GM23338 (cell line): Measurements from ENCODE around the gene U2AF1L4. TPM values are rescaled to one million over a fixed set of nuclear protein-coding genes. Genes with fewer than 3 reads are reported as not detected.

Experiments used
- ATAC-seq: fragments of 200-7000 bp; cut with Tn5 transposase; 3 replicates; pipeline ENCODE4 v1.9.1; 2020
- DNase-seq: peaks from one replicate; pipeline ENCODE4 v3.0.0-alpha.2; 2015; ENCODE audit warnings: low spot score
- H2AFZ ChIP-seq: fragments of 200-600 bp; sonication (generic); 2 replicates; pipeline ENCODE4 v1.8.0; 2016; ENCODE audit warnings: antibody characterized with exemption, mild to moderate bottlenecking, moderate library complexity
- H3F3A ChIP-seq: fragments of 200-600 bp; sonication (generic); replicated peaks from 2 replicates; pipeline ENCODE4 v1.8.0; 2017; ENCODE audit warnings: antibody characterized with exemption, mixed run types, low read depth
- H3K27ac ChIP-seq: fragments of 200-600 bp; sonication (generic); 2 replicates; pipeline ENCODE4 v1.6.1; 2016; ENCODE audit warnings: low read depth
- H3K27me3 ChIP-seq: fragments of 200-600 bp; sonication (generic); 2 replicates; pipeline ENCODE4 v1.8.0; 2016; ENCODE audit warnings: mild to moderate bottlenecking, mixed run types, moderate library complexity; ENCODE audit not compliant: insufficient read depth
- H3K36me3 ChIP-seq: fragments of 200-600 bp; sonication (generic); 2 replicates; pipeline ENCODE4 v1.8.0; 2016; ENCODE audit warnings: mild to moderate bottlenecking; ENCODE audit not compliant: insufficient read depth
- H3K4me1 ChIP-seq: fragments of 200-600 bp; sonication (generic); 2 replicates; pipeline ENCODE4 v1.8.0; 2016; ENCODE audit warnings: mild to moderate bottlenecking, moderate library complexity; ENCODE audit not compliant: insufficient read depth
- H3K4me2 ChIP-seq: fragments of 200-600 bp; sonication (generic); 2 replicates; pipeline ENCODE4 v1.7.1; 2017; ENCODE audit warnings: mixed run types
- H3K4me3 ChIP-seq: fragments of 200-600 bp; sonication (generic); 2 replicates; pipeline ENCODE4 v1.6.1; 2016; ENCODE audit warnings: mixed run types
- H3K79me2 ChIP-seq: fragments of 200-600 bp; sonication (generic); replicated peaks from 2 replicates; pipeline ENCODE4 v1.8.0; 2017; ENCODE audit warnings: mild to moderate bottlenecking; ENCODE audit not compliant: insufficient read depth
- H3K9me2 ChIP-seq: fragments of 200-600 bp; sonication (generic); 2 replicates; pipeline ENCODE4 v1.8.0; 2017; ENCODE audit not compliant: insufficient read depth
- H4K20me1 ChIP-seq: fragments of 200-600 bp; sonication (generic); replicated peaks from 2 replicates; pipeline ENCODE4 v1.8.0; 2017; ENCODE audit warnings: mild to moderate bottlenecking; ENCODE audit not compliant: insufficient read depth
- H3K27ac Mint-ChIP-seq: 2 replicates; pipeline ENCODE4 v1.8.0; 2020; ENCODE audit warnings: inconsistent platforms, mild to moderate bottlenecking, moderate library complexity, mixed read lengths
- H3K27me3 Mint-ChIP-seq: 3 replicates; pipeline ENCODE4 v1.8.0; 2022; ENCODE audit warnings: low read depth, mild to moderate bottlenecking, moderate library complexity, mixed read lengths, inconsistent platforms; ENCODE audit not compliant: insufficient read depth, poor library complexity
- H3K36me3 Mint-ChIP-seq: 3 replicates; pipeline ENCODE4 v1.8.0; 2021; ENCODE audit warnings: low read depth, mild to moderate bottlenecking, inconsistent platforms, moderate library complexity, mixed read lengths
- H3K4me1 Mint-ChIP-seq: 3 replicates; pipeline ENCODE4 v1.8.0; 2020; ENCODE audit warnings: mild to moderate bottlenecking, inconsistent platforms, mixed read lengths
- H3K4me3 Mint-ChIP-seq: 3 replicates; pipeline ENCODE4 v1.8.0; 2021; ENCODE audit warnings: moderate library complexity, mild to moderate bottlenecking, inconsistent platforms, mixed read lengths
- H3K9me3 Mint-ChIP-seq: 3 replicates; pipeline ENCODE4 v1.8.0; 2020; ENCODE audit warnings: moderate library complexity, mild to moderate bottlenecking, inconsistent platforms, mixed read lengths
- CREB1 ChIP-seq: fragments of 250-450 bp; sonication (Bioruptor Pico); IDR thresholded peaks from 2 replicates; pipeline ENCODE4 v1.5.0; 2020; ENCODE audit warnings: low read depth, mild to moderate bottlenecking, moderate library complexity
- CTCF ChIP-seq, 2 experiments: fragments of 200-600 bp in 1 of 2; sonication (generic) in 1 of 2; conservative IDR thresholded peaks; 2 replicates each; pipeline versions ENCODE4 v1.5.1 to v1.6.1; 2016 to 2017; ENCODE audit warnings: antibody characterized with exemption in 2 of 2, low read depth in 2 of 2, mild to moderate bottlenecking in 2 of 2, moderate library complexity in 1 of 2
- ETS1 ChIP-seq: IDR thresholded peaks from 2 replicates; pipeline ENCODE4 v1.6.1; 2016; ENCODE audit warnings: antibody characterized with exemption
- EZH2 ChIP-seq: fragments of 200-600 bp; sonication (generic); IDR thresholded peaks from one replicate; pipeline ENCODE4 v1.8.0; 2017; ENCODE audit warnings: antibody characterized with exemption, mild to moderate bottlenecking, low read depth; ENCODE audit not compliant: unreplicated experiment
- EZH2phosphoT487 ChIP-seq: fragments of 200-600 bp; sonication (generic); IDR thresholded peaks from one replicate; pipeline ENCODE4 v1.8.1; 2018; ENCODE audit warnings: antibody characterized with exemption; ENCODE audit not compliant: unreplicated experiment
- JUNB ChIP-seq: IDR thresholded peaks from one replicate; pipeline ENCODE4 v1.6.1; 2016; ENCODE audit warnings: antibody characterized with exemption; ENCODE audit not compliant: unreplicated experiment
- NANOG ChIP-seq: IDR thresholded peaks from 2 replicates; pipeline ENCODE4 v1.6.1; 2016; ENCODE audit warnings: antibody characterized with exemption, borderline replicate concordance
- POLR2AphosphoS5 ChIP-seq: IDR thresholded peaks from 2 replicates; pipeline ENCODE4 v1.6.1; 2016; ENCODE audit warnings: antibody characterized with exemption, low read depth
- STAT1 ChIP-seq: IDR thresholded peaks from one replicate; pipeline ENCODE4 v1.6.1; 2016; ENCODE audit warnings: antibody characterized with exemption; ENCODE audit not compliant: unreplicated experiment
- ZNF114 ChIP-seq: fragments of 250-450 bp; sonication (Bioruptor Pico); IDR thresholded peaks from 2 replicates; pipeline ENCODE4 v1.5.0; 2020; ENCODE audit warnings: mild to moderate bottlenecking, moderate library complexity
- ZNF331 ChIP-seq: fragments of 250-450 bp; sonication (Bioruptor Pico); IDR thresholded peaks from 2 replicates; pipeline ENCODE4 v1.5.0; 2020; ENCODE audit warnings: low read depth, mild to moderate bottlenecking, moderate library complexity
- polyA plus RNA-seq: library from polyadenylated mRNA; unstranded; fragments of >200 nt; fragmentation: Nextera tagmentation; extraction: Ambion mirVana; gene quantifications from 2 replicates; pipeline ENCODE4 v1.2.1, GENCODE V29; 2016
- total RNA-seq: library from RNA; depleted of rRNA; stranded (reverse); fragments of >200 nt; shearing (Covaris generic); gene quantifications from 2 replicates; pipeline ENCODE4 v1.2.3, GENCODE V29; 2014
- TF ChIP-seq, protein P1 (sequence below): IDR thresholded peaks from one replicate; pipeline ENCODE4 v1.6.1; 2018; ENCODE audit warnings: antibody characterized with exemption; ENCODE audit not compliant: unreplicated experiment
- TF ChIP-seq, protein P2 (sequence below): fragments of 250-450 bp; sonication (Bioruptor Pico); IDR thresholded peaks from 2 replicates; pipeline ENCODE4 v1.5.0; 2020; ENCODE audit warnings: mild to moderate bottlenecking, moderate library complexity

Gene U2AF1L4
- total and polyA plus RNA-seq, 2 experiments from 2014 or later: 13.1 to 23.7 TPM

GRCh38 chr19:35773020-35773806 lies 28.0 kb upstream of the U2AF1L4 start:
- no peak for TF ChIP-seq EZH2phosphoT487
- TF ChIP-seq, protein P1, sequence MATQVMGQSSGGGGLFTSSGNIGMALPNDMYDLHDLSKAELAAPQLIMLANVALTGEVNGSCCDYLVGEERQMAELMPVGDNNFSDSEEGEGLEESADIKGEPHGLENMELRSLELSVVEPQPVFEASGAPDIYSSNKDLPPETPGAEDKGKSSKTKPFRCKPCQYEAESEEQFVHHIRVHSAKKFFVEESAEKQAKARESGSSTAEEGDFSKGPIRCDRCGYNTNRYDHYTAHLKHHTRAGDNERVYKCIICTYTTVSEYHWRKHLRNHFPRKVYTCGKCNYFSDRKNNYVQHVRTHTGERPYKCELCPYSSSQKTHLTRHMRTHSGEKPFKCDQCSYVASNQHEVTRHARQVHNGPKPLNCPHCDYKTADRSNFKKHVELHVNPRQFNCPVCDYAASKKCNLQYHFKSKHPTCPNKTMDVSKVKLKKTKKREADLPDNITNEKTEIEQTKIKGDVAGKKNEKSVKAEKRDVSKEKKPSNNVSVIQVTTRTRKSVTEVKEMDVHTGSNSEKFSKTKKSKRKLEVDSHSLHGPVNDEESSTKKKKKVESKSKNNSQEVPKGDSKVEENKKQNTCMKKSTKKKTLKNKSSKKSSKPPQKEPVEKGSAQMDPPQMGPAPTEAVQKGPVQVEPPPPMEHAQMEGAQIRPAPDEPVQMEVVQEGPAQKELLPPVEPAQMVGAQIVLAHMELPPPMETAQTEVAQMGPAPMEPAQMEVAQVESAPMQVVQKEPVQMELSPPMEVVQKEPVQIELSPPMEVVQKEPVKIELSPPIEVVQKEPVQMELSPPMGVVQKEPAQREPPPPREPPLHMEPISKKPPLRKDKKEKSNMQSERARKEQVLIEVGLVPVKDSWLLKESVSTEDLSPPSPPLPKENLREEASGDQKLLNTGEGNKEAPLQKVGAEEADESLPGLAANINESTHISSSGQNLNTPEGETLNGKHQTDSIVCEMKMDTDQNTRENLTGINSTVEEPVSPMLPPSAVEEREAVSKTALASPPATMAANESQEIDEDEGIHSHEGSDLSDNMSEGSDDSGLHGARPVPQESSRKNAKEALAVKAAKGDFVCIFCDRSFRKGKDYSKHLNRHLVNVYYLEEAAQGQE: no peak
- TF ChIP-seq ZNF114 (CRISPR knock-in tag): no peak
- no peak for TF ChIP-seq STAT1
- TF ChIP-seq CTCF (conservative IDR thresholded peaks at IDR 0.05; ENCODE audit: low read depth in 2 of 2): no peak
- no peak for TF ChIP-seq CREB1 (CRISPR knock-in tag)
- no peak for TF ChIP-seq ZNF331
- TF ChIP-seq EZH2: no peak
- TF ChIP-seq JUNB: no peak
- no peak for TF ChIP-seq POLR2AphosphoS5
- TF ChIP-seq ETS1: no peak
- TF ChIP-seq, protein P2, sequence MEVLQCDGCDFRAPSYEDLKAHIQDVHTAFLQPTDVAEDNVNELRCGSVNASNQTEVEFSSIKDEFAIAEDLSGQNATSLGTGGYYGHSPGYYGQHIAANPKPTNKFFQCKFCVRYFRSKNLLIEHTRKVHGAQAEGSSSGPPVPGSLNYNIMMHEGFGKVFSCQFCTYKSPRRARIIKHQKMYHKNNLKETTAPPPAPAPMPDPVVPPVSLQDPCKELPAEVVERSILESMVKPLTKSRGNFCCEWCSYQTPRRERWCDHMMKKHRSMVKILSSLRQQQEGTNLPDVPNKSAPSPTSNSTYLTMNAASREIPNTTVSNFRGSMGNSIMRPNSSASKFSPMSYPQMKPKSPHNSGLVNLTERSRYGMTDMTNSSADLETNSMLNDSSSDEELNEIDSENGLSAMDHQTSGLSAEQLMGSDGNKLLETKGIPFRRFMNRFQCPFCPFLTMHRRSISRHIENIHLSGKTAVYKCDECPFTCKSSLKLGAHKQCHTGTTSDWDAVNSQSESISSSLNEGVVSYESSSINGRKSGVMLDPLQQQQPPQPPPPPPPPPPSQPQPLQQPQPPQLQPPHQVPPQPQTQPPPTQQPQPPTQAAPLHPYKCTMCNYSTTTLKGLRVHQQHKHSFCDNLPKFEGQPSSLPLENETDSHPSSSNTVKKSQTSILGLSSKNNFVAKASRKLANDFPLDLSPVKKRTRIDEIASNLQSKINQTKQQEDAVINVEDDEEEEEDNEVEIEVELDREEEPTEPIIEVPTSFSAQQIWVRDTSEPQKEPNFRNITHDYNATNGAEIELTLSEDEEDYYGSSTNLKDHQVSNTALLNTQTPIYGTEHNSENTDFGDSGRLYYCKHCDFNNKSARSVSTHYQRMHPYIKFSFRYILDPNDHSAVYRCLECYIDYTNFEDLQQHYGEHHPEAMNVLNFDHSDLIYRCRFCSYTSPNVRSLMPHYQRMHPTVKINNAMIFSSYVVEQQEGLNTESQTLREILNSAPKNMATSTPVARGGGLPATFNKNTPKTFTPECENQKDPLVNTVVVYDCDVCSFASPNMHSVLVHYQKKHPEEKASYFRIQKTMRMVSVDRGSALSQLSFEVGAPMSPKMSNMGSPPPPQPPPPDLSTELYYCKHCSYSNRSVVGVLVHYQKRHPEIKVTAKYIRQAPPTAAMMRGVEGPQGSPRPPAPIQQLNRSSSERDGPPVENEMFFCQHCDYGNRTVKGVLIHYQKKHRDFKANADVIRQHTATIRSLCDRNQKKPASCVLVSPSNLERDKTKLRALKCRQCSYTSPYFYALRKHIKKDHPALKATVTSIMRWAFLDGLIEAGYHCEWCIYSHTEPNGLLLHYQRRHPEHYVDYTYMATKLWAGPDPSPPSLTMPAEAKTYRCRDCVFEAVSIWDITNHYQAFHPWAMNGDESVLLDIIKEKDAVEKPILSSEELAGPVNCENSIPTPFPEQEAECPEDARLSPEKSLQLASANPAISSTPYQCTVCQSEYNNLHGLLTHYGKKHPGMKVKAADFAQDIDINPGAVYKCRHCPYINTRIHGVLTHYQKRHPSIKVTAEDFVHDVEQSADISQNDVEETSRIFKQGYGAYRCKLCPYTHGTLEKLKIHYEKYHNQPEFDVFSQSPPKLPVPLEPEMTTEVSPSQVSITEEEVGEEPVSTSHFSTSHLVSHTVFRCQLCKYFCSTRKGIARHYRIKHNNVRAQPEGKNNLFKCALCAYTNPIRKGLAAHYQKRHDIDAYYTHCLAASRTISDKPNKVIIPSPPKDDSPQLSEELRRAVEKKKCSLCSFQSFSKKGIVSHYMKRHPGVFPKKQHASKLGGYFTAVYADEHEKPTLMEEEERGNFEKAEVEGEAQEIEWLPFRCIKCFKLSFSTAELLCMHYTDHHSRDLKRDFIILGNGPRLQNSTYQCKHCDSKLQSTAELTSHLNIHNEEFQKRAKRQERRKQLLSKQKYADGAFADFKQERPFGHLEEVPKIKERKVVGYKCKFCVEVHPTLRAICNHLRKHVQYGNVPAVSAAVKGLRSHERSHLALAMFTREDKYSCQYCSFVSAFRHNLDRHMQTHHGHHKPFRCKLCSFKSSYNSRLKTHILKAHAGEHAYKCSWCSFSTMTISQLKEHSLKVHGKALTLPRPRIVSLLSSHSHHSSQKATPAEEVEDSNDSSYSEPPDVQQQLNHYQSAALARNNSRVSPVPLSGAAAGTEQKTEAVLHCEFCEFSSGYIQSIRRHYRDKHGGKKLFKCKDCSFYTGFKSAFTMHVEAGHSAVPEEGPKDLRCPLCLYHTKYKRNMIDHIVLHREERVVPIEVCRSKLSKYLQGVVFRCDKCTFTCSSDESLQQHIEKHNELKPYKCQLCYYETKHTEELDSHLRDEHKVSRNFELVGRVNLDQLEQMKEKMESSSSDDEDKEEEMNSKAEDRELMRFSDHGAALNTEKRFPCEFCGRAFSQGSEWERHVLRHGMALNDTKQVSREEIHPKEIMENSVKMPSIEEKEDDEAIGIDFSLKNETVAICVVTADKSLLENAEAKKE: no peak
- no peak for TF ChIP-seq NANOG
- ATAC-seq (no peak), DNase-seq (no peak)
- peaks cover 22% of the 10 kb centered on the region for H3K27me3 Mint-ChIP-seq
- peaks cover 6% of the 10 kb centered on the region for H3K36me3 Mint-ChIP-seq
- Histone ChIP-seq H3K4me2 (no peak overlapping the region), H3K27me3 (peaks cover 16% of the 10 kb centered on the region), H3K4me1 (peaks cover 27% of the 10 kb centered on the region), H3K36me3 (no peaks in the 10 kb centered on the region), H2AFZ (no peak overlapping the region), H4K20me1 (no peaks in the 10 kb centered on the region; the same call in 1 of the 2 replicates), H3F3A (peaks cover 7% of the 10 kb centered on the region; the same call in 1 of the 2 replicates), H3K79me2 (no peaks in the 10 kb centered on the region), H3K9me2 (no peaks in the 10 kb centered on the region), H3K4me3 (no peak overlapping the region), H3K27ac (no peak overlapping the region)
- H3K9me3 Mint-ChIP-seq: no peaks in the 10 kb centered on the region; the same call in 2 of the 3 replicates
- H3K4me3 Mint-ChIP-seq: no peak overlapping the region
- peaks cover 38% of the 10 kb centered on the region for H3K4me1 Mint-ChIP-seq
- no peak overlapping the region for H3K27ac Mint-ChIP-seq
